HG03039 (cell line): Measurements from ENCODE around the gene ITCH.
"Not testable (repeated sequence)": the region's sequence is repeated elsewhere in the genome, so short reads cannot be mapped to it uniquely, and the experiment has no call there.

ENCODE experiments used
- ATAC-seq: cut with Tn5 transposase; IDR thresholded peaks from one replicate; pipeline ENCODE4 v1.9.1; 2021; ENCODE audit warnings: mild to moderate bottlenecking, moderate library complexity; ENCODE audit not compliant: unreplicated experiment

Gene ITCH

GRCh38 chr20:34410336-34410735 lies 47.3 kb downstream of the ITCH start:
- no peak for ATAC-seq

DNA sequence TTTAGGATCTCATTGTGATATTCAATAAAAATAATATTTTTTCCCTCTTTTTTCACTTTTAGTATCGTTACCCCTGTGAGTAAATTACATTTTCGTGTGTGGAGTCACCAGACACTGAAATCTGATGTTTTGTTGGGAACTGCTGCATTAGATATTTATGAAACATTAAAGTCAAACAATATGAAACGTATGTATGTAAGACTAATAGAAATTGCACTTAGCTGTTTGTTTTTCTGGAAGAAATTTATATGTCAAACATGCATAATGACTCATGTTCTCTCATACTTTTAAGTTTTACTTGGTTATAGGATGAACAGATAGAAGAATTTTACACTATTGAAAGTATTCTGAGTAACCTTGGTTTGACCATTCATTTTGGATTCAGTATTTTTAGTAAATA lies 49.4 kb downstream of the ITCH start:
- no peak for ATAC-seq

DNA sequence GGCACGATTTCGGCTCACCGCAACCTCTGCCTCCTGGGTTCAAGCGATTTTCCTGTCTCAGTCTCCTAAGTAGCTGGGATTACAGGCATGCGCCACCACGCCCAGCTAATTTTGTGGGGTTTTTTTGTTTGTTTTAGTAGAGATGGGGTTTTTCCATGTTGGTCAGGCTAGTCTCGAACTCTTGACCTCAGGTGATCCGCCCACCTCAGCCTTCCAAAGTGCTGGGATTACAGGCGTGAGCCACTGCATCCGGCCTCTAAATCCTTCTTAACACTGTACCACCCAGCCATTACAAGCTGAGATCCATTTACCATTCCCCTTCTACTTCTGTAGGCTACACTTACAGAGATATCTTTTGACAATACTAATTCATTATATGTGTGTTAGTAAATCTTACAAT lies 51.5 kb downstream of the ITCH start:
- ATAC-seq: not testable (repeated sequence)

DNA sequence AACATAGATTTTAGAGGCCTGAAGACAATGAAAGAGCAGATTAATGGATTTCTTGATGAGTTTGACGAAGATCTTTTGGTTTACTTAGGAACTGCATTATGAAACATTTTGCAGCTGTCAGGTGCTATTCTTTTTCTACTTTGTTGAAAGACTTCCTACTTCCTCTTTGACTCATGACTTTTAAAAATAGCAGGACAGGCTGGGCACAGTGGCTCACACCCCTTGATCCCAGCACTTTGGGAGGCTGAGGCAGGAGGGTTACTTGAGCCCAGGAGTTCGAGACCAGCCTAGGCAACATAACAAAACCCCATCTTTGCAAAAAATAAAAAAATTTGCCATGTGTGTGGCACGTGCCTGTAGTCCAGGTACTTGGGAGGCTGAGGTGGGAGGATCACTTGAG lies 52.0 kb downstream of the ITCH start:
- no peak for ATAC-seq

- no peak for ATAC-seq
Observed at GRCh38 chr20:34420146-34420545, 57.1 kb downstream of the ITCH start.

DNA sequence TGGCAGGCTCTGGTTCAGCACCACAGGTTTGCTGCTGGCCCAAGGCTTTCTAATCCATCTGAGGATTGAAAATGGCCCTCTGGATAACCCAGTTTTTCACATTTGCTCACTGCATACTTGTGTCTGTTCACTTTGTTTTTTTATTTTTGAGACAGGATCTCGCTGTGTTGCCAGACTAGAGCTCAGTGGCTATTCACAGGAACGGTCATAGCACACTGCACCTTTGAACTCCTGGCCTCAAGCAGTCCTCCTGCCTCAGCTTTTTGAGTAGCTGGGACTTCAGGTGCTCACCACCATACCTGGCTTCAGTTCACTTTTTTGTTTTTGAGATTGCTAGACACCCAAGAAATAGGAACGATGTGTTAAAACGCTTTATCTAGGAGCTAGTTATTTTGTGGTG lies 57.9 kb downstream of the ITCH start:
- ATAC-seq: no peak

- no peak for ATAC-seq
Observed at GRCh38 chr20:34421766-34422466, 58.8 kb downstream of the ITCH start.

DNA sequence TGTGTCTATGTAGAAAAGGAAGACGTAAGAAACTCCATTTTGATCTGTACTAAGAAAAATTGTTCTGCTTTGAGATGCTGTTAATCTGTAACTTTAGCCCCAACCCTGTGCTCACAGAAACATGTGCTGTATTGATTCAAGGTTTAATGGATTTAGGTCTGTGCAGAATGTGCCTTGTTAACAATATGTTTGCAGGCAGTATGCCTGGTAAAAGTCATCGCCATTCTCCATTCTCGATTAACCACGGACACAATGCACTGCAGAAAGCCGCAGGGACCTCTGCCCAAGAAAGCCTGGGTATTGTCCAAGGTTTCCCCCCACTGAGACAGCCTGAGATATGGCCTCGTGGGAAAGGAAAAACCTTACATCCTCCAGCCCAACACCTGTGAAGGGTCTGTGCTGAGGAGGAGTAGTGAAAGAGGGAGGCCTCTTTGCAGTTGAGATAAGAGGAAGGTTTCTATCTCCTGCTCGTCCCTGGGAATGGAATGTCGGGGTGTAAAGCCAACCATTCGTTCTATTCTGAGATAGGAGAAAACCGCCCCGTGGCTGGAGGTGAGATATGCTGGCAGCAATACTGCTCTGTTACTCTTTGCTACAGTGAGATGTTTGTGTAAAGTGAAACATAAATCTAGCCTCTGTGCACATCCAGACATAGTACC lies 62.1 kb downstream of the ITCH start:
- ATAC-seq: not testable (repeated sequence)

DNA sequence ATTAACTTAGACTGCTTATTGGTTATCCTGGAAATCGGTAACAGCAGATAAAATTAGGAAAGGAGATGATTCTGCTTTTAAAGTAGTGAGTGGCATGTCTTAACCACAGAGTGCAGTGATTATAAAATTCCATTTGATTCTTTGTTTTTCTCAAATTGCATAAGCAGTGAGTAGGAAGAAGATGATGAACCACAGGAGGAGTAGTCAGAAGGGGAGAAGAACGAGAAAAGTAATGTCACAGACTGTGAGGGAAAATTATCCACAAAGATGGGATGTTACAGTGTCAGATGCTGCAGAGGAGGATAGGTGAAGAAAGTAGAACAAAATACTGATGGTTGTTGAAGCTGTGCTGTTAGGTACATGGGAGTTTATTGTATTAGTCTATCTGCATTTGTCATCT lies 63.0 kb downstream of the ITCH start:
- ATAC-seq: no peak

- ATAC-seq: no peak
Observed at GRCh38 chr20:34427331-34427730, 64.3 kb downstream of the ITCH start.

GRCh38 chr20:34427784-34428183 lies 64.7 kb downstream of the ITCH start:
- no peak for ATAC-seq

DNA sequence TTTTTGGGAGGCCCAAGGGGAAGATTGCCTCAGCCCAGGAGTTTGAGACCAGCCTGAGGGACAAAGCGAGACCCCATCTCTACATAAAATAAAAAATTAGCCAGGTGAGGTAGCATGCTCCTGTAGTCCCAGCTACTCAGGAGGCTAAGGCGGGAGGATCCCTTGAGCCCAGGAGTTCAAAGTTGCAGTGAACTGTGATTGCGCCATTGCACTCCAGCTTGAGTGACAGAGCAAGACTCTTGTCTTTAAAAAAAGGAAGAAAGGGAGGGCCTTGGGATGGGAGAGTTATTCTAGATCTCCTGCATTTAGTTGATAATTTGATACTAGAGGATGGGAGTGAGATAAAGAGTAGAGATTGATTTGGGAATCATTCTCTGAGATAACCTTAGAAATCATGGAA lies 68.1 kb downstream of the ITCH start:
- ATAC-seq: no peak

DNA sequence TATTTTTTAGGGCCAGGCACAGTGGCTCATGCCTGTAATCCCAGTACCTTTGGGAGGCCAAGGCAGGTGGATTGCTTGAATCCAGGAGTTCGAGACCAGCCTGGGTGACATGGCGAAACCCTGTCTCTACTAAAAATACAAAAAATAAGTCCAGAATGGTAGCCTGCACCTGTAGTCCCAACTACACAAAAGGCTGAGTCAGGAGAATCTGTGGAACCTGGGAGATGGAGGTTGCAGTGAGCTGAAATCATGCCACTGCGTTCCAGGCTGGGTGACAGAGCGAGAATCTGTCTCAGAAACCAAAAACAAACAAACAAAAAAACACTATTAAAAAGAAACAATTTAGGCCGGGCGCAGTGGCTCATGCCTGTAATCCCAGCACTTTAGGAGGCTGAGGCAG lies 69.6 kb downstream of the ITCH start:
- not testable (repeated sequence) for ATAC-seq

DNA sequence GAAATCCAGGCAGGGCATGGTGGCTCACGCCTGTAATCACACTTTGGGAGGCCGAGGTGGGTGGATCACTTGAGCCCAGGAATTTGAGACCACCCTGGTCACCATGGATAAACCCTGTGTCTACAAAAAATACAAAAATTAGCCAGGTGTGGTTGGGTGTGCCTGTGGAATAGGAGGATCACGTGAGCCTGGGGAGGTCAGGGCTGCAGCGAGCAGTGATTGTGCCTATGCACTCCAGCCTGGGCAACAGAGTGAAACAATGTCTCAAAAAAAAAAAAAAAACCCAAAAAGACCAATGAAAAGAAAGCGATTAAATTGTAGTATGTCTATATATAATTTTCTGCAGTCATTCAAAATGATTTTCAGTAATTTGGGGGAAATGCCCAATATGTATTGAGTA lies 70.3 kb downstream of the ITCH start:
- ATAC-seq: no peak

DNA sequence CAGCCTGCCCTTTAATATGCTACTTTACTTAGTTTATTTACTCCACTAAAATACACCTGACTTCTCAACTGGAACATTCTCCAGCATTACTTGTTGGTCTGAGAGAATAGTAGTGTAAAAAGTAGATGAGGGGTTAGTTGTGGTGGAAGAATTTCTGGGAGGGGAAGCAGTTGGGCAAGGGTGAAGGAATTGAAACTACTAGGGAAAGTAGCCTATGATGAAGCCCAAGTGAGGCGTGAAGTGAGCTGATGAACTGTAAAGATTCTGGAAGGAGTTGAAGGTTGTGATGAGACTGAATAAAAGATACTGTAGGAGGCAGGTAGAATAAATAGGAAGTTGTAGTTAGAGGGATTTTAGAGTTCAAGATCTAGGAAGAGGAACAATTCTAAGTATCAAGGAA lies 72.5 kb downstream of the ITCH start:
- no peak for ATAC-seq

DNA sequence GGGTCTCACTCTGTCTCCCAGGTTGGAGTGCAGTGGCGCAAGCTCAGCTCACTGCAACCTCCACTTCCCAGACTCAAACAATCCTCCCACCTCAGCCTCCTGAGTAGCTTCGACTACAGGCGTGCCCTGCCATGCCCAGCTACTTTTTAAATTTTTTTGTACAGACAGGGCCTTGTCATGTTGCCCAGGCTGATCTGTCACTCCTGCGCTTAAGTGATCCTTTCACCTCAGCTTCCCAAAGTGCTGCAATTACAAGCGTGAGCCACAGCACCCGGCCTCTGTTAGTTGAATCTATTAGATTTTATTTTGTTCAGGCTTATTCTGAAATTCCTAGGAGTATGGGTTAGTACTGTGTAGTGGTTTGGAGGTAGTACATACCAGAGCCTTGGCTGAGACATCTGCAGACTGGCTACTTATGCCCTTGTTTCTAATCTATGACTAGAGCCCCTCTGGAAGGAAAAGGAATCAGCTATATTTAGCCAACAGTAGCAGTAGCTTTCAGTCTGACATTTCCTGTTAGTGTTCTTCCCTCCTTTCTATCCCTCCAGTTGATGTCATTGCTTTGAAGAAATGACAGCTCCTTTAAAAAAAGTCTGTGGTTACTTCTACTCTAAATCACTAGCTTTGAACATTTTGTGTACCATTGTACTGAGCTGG lies 74.4 kb downstream of the ITCH start:
- ATAC-seq: no peak

GRCh38 chr20:34439168-34439567 lies 76.1 kb downstream of the ITCH start:
- no peak for ATAC-seq

DNA sequence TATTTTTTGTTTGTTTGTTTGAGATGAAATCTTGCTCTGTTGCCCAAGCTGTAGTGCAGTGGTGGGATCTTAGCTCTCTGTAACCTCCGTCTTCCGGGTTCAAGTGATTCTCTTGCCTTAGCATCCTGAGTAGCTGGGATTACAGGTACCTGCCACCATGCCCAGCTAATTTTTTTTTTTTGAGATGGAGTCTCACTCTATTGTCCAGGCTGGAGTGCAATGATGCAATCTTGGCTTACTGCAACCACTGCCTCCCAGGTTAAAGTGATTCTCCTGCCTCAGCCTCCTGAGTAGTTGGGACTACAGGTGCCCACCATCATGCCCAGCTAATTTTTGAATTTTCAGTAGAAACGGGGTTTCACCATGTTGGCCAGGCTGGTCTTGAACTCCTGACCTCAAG lies 78.3 kb downstream of the ITCH start:
- not testable (repeated sequence) for ATAC-seq

DNA sequence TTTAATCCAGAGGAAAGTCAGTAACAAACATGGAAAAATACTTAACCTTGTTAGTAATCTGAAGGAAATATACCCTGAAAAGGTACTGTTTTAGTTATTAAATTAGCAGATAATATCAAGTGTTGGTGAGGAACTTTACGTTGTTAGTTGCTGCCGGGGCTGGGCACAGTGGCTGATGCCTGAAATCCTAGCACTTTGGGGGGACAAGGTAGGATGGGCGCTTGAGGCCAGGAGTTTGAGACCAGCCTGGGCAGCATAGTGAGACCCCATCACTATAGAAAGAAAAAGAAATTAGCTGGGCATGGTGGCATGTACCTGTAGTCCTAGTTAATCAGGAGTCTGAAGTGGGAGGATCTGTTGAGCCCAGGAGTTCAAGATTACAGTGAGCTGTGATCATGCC lies 80.5 kb downstream of the ITCH start:
- ATAC-seq: no peak

DNA sequence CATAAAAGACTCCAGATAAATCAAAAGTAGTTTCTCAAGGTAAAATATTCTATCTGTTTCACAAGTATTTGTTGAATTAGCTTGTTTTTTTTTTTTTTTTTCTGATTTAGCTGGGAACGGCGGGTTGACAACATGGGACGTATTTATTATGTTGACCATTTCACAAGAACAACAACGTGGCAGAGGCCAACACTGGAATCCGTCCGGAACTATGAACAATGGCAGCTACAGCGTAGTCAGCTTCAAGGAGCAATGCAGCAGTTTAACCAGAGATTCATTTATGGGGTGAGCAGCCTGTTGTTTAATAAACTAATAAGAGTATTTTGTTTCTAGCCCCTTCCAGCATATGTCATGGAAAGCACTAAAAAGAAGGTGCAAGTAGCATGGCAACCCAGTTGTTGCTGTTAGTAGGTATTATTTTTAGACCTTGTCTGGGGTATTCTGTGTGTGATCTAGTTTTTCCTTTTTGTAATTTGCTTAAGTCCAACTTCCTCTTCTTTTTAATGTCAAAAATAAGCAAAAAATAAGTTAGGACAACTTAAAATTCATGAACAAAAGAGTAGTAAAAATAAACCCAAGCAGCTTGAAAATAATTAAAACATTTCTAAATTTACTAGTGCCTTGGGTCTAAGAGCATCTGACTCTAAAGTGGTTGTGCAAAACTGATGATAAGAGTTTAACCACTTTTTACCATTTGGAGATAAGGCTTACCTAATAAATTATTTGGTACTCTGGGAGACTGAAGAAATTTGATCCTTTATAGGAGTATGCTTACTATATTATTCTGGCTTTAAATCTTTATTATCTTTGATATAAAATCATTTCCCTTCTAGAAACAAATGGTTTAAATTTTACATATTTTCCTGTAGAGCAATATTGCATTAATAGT lies 82.3 kb downstream of the ITCH start:
- no peak for ATAC-seq

DNA sequence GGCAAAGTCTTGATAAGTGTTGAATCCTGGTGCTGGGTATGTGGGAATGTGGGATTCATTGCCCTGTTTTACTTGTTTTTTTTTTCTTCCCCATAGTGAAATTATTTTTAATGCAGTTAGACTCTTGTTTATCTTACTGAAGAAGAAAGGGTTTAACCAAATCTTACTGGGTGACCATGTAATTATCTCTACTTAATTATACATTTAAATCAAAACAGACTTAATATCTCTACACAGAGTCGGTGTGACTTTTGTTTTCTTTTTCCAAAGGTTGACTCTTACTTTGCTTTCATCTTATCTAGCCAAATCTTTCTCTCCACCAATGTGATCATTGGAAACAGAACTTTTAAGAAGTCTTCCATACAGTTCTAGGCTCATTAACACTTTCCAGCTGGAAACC lies 85.4 kb downstream of the ITCH start:
- no peak for ATAC-seq
